H1 (cell line): Measurements from ENCODE around the gene CCDC33. TPM values are rescaled to one million over a fixed set of nuclear protein-coding genes. Genes with fewer than 3 reads are reported as not detected.

Experiments
- CBX5 ChIP-seq: fragments of 300-800, 300-1000 bp; sonication (generic); IDR thresholded peaks from 2 replicates; pipeline ENCODE4 v1.7.1; 2016; ENCODE audit warnings: antibody characterized with exemption, low read length, low read depth
- CBX8 ChIP-seq: fragments of 300-800, 300-1000 bp; sonication (generic); IDR thresholded peaks from 2 replicates; pipeline ENCODE4 v1.7.1; 2016; ENCODE audit warnings: low read depth, low read length, borderline replicate concordance
- CHD2 ChIP-seq: IDR thresholded peaks from 2 replicates; pipeline ENCODE4 v1.6.1; 2012; ENCODE audit warnings: low read length, improper control_type of control experiment
- FOSL1 ChIP-seq: IDR thresholded peaks from 2 replicates; pipeline ENCODE4 v1.6.1; 2011; ENCODE audit warnings: mild to moderate bottlenecking, low read depth, low read length, moderate library complexity; ENCODE audit not compliant: insufficient read depth
- HDAC6 ChIP-seq: IDR thresholded peaks from one replicate; pipeline ENCODE4 v1.7.1; 2012; ENCODE audit warnings: low read depth, mild to moderate bottlenecking, inconsistent platforms, low read length, moderate library complexity
- MAFK ChIP-seq: IDR thresholded peaks from 2 replicates; pipeline ENCODE4 v1.6.1; 2012; ENCODE audit warnings: low read depth, mild to moderate bottlenecking, improper control_type of control experiment, low read length
- PHF8 ChIP-seq: fragments of 200-600 bp; sonication (generic); conservative IDR thresholded peaks from 2 replicates; pipeline ENCODE4 v1.7.1; 2012; ENCODE audit warnings: low read depth, mild to moderate bottlenecking, inconsistent platforms, low read length, moderate library complexity
- POU5F1 ChIP-seq: IDR thresholded peaks from 2 replicates; pipeline ENCODE4 v1.6.1; 2011; ENCODE audit warnings: low read depth, mild to moderate bottlenecking, low read length, moderate library complexity
- TAF7 ChIP-seq: optimal IDR thresholded peaks from 2 replicates; pipeline ENCODE3; 2011; ENCODE audit warnings: low read depth, mild to moderate bottlenecking, inconsistent platforms, low read length, moderate library complexity, borderline replicate concordance
- TBP ChIP-seq: IDR thresholded peaks from 2 replicates; pipeline ENCODE4 v1.6.1; 2011; ENCODE audit warnings: low read depth, low read length, improper control_type of control experiment
- TEAD4 ChIP-seq: IDR thresholded peaks from 2 replicates; pipeline ENCODE4 v1.6.1; 2012; ENCODE audit warnings: low read depth, low read length, inconsistent platforms, mixed read lengths
- polyA plus RNA-seq, 7 experiments: library from polyadenylated mRNA; depleted of rRNA in 3 of 7; stranded (reverse) in 5 of 7; unstranded in 2 of 7; fragments of >200 nt in 5 of 7; fragments of 200-250 nt in 2 of 7; gene quantifications; 1 replicate in 5 of 7; 2 replicates in 1 of 7; 4 replicates in 1 of 7; pipeline versions ENCODE4 v1.2.1 to v1.2.3, GENCODE V29; 2011 to 2013; ENCODE audit warnings: missing spikeins in 2 of 7, mixed read lengths in 2 of 7
- total RNA-seq: library from RNA; stranded (reverse); fragmentation: NEBNext Ultra II Directional; extraction: Animal tissue kit (Norgen Biotek cat#: 25700); gene quantifications from 2 replicates; pipeline ENCODE4 v1.2.1, GENCODE V29; 2021
- TF ChIP-seq, protein P1 (sequence below): fragments of 300-600 bp; sonication (generic); IDR thresholded peaks from 2 replicates; pipeline ENCODE4 v1.7.1; 2012; ENCODE audit warnings: low read length, moderate library complexity, mild to moderate bottlenecking, inconsistent platforms; ENCODE audit not compliant: insufficient replicate concordance
- TF ChIP-seq, protein P2 (sequence below): IDR thresholded peaks from 2 replicates; pipeline ENCODE4 v1.6.1; 2012; ENCODE audit warnings: inconsistent platforms

Gene CCDC33
- total and polyA plus RNA-seq, 2 of the 8 experiments (the other 6 are each of a cell fraction or from before 2014, with no cell fraction given): 2.0 to 2.7 TPM

GRCh38 chr15:74268020-74268419, 31.9 kb downstream of the CCDC33 start (continued):
- TF ChIP-seq, protein P1, sequence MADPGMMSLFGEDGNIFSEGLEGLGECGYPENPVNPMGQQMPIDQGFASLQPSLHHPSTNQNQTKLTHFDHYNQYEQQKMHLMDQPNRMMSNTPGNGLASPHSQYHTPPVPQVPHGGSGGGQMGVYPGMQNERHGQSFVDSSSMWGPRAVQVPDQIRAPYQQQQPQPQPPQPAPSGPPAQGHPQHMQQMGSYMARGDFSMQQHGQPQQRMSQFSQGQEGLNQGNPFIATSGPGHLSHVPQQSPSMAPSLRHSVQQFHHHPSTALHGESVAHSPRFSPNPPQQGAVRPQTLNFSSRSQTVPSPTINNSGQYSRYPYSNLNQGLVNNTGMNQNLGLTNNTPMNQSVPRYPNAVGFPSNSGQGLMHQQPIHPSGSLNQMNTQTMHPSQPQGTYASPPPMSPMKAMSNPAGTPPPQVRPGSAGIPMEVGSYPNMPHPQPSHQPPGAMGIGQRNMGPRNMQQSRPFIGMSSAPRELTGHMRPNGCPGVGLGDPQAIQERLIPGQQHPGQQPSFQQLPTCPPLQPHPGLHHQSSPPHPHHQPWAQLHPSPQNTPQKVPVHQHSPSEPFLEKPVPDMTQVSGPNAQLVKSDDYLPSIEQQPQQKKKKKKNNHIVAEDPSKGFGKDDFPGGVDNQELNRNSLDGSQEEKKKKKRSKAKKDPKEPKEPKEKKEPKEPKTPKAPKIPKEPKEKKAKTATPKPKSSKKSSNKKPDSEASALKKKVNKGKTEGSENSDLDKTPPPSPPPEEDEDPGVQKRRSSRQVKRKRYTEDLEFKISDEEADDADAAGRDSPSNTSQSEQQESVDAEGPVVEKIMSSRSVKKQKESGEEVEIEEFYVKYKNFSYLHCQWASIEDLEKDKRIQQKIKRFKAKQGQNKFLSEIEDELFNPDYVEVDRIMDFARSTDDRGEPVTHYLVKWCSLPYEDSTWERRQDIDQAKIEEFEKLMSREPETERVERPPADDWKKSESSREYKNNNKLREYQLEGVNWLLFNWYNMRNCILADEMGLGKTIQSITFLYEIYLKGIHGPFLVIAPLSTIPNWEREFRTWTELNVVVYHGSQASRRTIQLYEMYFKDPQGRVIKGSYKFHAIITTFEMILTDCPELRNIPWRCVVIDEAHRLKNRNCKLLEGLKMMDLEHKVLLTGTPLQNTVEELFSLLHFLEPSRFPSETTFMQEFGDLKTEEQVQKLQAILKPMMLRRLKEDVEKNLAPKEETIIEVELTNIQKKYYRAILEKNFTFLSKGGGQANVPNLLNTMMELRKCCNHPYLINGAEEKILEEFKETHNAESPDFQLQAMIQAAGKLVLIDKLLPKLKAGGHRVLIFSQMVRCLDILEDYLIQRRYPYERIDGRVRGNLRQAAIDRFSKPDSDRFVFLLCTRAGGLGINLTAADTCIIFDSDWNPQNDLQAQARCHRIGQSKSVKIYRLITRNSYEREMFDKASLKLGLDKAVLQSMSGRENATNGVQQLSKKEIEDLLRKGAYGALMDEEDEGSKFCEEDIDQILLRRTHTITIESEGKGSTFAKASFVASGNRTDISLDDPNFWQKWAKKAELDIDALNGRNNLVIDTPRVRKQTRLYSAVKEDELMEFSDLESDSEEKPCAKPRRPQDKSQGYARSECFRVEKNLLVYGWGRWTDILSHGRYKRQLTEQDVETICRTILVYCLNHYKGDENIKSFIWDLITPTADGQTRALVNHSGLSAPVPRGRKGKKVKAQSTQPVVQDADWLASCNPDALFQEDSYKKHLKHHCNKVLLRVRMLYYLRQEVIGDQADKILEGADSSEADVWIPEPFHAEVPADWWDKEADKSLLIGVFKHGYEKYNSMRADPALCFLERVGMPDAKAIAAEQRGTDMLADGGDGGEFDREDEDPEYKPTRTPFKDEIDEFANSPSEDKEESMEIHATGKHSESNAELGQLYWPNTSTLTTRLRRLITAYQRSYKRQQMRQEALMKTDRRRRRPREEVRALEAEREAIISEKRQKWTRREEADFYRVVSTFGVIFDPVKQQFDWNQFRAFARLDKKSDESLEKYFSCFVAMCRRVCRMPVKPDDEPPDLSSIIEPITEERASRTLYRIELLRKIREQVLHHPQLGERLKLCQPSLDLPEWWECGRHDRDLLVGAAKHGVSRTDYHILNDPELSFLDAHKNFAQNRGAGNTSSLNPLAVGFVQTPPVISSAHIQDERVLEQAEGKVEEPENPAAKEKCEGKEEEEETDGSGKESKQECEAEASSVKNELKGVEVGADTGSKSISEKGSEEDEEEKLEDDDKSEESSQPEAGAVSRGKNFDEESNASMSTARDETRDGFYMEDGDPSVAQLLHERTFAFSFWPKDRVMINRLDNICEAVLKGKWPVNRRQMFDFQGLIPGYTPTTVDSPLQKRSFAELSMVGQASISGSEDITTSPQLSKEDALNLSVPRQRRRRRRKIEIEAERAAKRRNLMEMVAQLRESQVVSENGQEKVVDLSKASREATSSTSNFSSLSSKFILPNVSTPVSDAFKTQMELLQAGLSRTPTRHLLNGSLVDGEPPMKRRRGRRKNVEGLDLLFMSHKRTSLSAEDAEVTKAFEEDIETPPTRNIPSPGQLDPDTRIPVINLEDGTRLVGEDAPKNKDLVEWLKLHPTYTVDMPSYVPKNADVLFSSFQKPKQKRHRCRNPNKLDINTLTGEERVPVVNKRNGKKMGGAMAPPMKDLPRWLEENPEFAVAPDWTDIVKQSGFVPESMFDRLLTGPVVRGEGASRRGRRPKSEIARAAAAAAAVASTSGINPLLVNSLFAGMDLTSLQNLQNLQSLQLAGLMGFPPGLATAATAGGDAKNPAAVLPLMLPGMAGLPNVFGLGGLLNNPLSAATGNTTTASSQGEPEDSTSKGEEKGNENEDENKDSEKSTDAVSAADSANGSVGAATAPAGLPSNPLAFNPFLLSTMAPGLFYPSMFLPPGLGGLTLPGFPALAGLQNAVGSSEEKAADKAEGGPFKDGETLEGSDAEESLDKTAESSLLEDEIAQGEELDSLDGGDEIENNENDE: no peak
- TF ChIP-seq TEAD4 (no peak), MAFK (no peak), CBX8 (no peak), HDAC6 (no peak), POU5F1 (no peak), CHD2 (no peak), TAF7 (no peak), CBX5 (no peak), TBP (no peak), FOSL1 (no peak), PHF8 (no peak)
- TF ChIP-seq, protein P2, sequence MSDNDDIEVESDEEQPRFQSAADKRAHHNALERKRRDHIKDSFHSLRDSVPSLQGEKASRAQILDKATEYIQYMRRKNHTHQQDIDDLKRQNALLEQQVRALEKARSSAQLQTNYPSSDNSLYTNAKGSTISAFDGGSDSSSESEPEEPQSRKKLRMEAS: no peak
